GM18909 (cell line): ENCODE measurements around the gene GP5.

Experiments used
- ATAC-seq: cut with Tn5 transposase; IDR thresholded peaks from one replicate; pipeline ENCODE4 v1.9.1; 2021; ENCODE audit warnings: mild to moderate bottlenecking; ENCODE audit not compliant: unreplicated experiment, poor library complexity

The GP5 gene

GRCh38 chr3:194397757-194398312 lies 1.2 kb downstream of the GP5 start:
- ATAC-seq, result no peak

GRCh38 chr3:194396859-194397756 lies 2.0 kb downstream of the GP5 start:
- peak; percentile 46 for ATAC-seq

- no peak for ATAC-seq
Observed at GRCh38 chr3:194396539-194396858, 2.6 kb downstream of the GP5 start.

GRCh38 chr3:194395778-194396538 lies 3.1 kb downstream of the GP5 start:
- ATAC-seq, result no peak

- no peak for ATAC-seq
Observed at GRCh38 chr3:194395212-194395611, 3.9 kb downstream of the GP5 start.

- no peak for ATAC-seq
Observed at GRCh38 chr3:194392576-194392975, 6.5 kb downstream of the GP5 start.

GRCh38 chr3:194390835-194391234 lies 8.2 kb downstream of the GP5 start:
- ATAC-seq, result no peak

- ATAC-seq, result no peak
Observed at GRCh38 chr3:194389269-194389668, 9.8 kb downstream of the GP5 start.

GRCh38 chr3:194387926-194388418 lies 11.1 kb downstream of the GP5 start:
- ATAC-seq, result no peak

- no peak for ATAC-seq
Observed at GRCh38 chr3:194387276-194387675, 11.8 kb downstream of the GP5 start.

GRCh38 chr3:194386648-194387047 lies 12.4 kb downstream of the GP5 start:
- ATAC-seq, result no peak

GRCh38 chr3:194386066-194386465 lies 13.0 kb downstream of the GP5 start:
- ATAC-seq, result no peak

- ATAC-seq, result no peak
Observed at GRCh38 chr3:194384569-194385001, 14.5 kb downstream of the GP5 start.

- ATAC-seq, result no peak
Observed at GRCh38 chr3:194384156-194384555, 14.9 kb downstream of the GP5 start.

- ATAC-seq, result no peak
Observed at GRCh38 chr3:194383276-194383940, 15.7 kb downstream of the GP5 start.

GRCh38 chr3:194382892-194383223 lies 16.2 kb downstream of the GP5 start:
- no peak for ATAC-seq

- ATAC-seq, result no peak
Observed at GRCh38 chr3:194382196-194382891, 16.7 kb downstream of the GP5 start.

GRCh38 chr3:194381460-194381875 lies 17.6 kb downstream of the GP5 start:
- no peak for ATAC-seq

GRCh38 chr3:194380326-194380725 lies 18.7 kb downstream of the GP5 start:
- no peak for ATAC-seq

- no peak for ATAC-seq
Observed at GRCh38 chr3:194379651-194380050, 19.4 kb downstream of the GP5 start.
